ENCODE data around the gene LRRC3C.
A peak's percentile ranks its signal among the peaks of the same experiment; 100 is the strongest.

Gene LRRC3C

DNA sequence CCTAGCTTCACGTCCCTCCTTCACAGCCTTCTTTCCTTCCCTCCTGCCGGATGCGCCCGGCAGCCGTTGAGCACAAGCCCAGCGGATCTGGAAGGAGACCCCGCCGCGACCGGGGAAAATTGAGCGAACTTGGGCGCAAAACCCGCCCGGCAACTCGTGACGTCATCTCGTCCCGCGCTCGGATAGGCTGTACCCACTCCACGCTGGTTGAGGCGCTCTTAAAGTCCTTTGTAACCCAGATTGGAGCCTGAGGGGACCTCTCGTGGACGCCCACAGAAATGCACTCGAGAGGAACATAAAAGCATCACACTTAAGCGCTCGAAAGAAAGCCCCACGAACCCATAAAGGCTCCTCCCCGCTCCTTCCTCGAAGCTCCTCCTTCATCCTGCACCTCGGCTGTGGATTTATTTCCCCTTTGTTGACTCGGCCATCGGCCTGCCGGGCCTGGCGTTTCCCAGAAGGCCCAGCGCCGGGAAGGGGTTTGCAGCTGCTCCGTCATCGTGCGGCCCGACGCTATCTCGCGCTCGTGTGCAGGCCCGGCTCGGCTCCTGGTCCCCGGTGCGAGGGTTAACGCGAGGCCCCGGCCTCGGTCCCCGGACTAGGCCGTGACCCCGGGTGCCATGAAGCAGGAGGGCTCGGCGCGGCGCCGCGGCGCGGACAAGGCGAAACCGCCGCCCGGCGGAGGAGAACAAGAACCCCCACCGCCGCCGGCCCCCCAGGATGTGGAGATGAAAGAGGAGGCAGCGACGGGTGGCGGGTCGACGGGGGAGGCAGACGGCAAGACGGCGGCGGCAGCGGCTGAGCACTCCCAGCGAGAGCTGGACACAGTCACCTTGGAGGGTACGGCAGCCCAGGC is 53.0 kb downstream of the LRRC3C start, which contains the start of gene PSMD3:
Gene PSMD3, plus strand, starts transcription at position 457 of the 856 bp plus-strand sequence. Its CDS starts 164 bp downstream, at position 621.
- peak; percentile 98 for DNase-seq

DNA sequence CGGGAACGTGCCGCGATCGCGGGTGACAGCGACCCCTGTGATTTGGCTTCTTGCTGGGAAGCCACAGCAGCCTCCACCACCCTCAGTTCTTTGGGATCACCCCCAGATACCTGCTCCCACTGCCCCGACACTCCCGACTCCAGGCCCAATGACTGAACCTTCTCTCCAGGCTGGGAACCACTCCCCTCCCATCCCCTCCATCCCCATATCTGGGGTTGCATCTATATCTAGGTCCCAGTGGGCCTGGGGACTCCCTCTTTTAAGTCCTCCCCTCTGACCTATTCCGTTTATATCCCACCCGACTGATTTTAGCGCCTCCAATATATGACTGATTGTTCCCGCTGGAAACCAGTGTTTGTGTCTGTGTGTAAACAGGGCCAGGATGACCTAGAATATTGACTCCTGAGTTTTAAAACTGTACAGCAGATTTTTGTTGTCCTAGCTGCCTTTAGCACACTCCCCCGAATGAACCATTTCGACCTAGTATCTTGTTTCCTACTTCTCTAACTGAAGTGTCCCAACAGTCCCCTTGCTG is 53.7 kb downstream of the LRRC3C start:
- no peak for DNase-seq

DNA sequence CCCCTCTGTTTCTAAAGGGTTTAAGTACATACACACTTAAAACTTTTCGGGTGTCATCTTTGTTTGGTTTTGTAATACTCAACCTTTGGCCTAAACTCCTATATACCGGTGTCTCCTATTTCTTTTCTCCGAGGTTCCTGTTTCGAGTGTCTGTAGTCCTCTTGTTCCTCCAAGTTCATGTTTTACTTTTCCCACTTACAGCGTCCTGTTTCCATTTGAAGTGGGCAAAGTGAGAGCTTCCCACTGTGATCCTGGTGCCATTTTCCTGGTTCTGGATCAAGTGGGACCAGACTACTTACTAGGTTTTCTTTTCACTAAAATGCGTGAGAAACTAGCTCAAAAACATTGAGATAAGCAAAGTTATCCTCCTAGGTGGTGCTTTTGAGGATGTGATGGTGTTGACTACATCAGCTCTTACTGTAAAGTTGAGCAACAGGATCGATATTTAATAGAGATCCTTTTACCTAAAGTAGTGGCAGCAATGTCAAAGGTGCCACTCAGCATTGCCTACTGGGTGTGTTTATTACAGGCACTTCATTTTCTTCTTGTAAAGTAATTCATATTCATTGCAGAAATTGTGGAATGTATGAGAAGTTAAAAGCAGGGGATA is 54.3 kb downstream of the LRRC3C start:
- no peak for DNase-seq

DNA sequence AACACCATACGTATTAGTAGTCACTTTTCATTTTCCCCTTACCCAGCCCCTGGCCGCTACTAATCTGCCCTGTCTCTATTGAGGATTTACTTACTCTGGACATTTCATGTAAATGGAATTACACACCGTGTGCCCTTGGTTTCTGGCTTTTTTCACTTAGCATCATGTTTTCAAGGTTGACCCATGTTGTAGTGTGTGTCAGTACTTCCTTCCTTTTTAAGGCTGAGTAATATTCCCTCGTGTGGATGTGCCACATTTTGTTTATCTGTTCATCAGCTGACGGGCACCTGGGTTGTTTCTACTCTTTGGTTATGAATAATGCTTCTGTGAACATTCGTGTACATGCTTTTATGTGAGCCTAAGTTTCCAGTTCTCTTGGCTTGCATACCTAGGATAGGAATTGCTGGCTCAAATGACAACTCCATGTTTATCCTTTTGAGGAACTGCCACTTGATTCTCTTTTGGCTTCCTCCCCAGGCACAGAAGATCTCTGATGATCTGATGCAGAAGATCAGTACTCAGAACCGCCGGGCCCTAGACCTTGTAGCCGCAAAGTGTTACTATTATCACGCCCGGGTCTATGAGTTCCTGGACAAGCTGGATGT is 60.8 kb downstream of the LRRC3C start:
- DNase-seq, result no peak

DNA sequence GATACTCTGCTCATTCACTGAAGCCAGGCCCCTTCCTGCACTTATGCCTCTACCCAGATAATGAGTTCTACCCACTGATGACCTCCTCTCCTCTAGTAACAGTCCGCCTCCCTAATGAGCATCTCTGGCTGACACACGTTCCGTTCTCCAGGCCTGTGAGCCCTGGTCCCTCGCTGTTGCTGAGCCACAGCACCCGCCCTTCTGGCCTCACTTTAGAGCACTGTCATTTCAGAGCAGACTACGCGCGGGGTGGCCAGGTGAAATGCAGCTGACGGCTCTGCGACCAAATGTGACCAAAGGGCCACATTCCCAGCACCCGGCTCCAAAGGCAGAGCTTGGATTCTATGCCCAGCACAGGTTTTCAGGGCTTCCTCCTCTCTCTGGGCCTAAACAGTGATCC is 66.9 kb downstream of the LRRC3C start:
- no peak for DNase-seq

All from NCI-H526 treated with DMSO at 0.1 percent for 48 hours (cell line).